ENCODE data around the gene RPL10L. TPM values are rescaled to one million over a fixed set of nuclear protein-coding genes. Genes with fewer than 3 reads are reported as not detected.

RPL10L gene
- polyA plus RNA-seq (2013) = not detected

DNA sequence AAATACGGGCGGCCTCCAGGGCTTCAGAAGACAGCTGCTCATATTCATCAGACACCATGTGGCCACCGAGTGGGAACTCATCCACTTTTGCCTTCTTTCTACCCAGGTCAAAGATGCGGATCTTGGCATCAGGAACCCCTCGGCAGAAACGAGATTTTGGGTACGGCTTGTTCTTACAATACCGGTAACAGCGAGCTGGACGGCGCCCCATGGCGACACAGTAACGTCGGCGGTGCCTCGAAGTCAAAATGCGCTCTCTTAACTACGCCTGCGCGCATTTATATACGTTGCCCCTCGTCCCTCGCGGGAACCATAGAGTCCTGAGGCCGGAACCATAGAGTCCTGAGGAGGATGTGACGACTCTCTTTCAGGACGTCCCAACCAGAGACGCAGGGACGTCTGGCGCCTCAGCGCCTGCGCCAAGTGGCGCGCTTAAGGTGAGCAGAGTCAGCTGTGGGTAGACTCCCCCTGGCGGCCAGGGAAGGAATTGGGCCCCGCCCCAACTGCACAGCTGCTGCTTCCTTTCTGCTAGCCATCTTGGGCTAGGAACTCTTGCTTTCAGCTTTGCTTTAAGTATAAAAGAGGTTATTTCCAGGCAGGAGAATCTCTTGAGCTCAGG, at the start of gene RPL10L:
TSS of gene RPL10L (minus strand) at position 256 of the 619 bp plus-strand sequence. CDS start at position 211, 45 bp downstream.
- POLR2A ChIA-PET = no interaction called here
- 97% methylated on average over 34 of the region's 36 CpGs for WGBS (ENCODE audit: insufficient coverage)
- CTCF ChIA-PET = no interaction called here
- Histone ChIP-seq H3K4me1 (ENCODE audit: control extremely low read depth in 1 of 4, control insufficient read depth in 4 of 4, insufficient read depth in 4 of 4, low read length in 3 of 4) (no peaks in the 10 kb centered on the region), H3K36me3 (ENCODE audit: control insufficient read depth in 4 of 4, insufficient read depth in 4 of 4, low read length in 3 of 4) (no peaks in the 10 kb centered on the region), H3K27me3 (replicated peaks in 2 of 5; ENCODE audit: control insufficient read depth in 4 of 5, insufficient read depth in 5 of 5, low read length in 4 of 5) (no peaks in the 10 kb centered on the region), H3K4me3 (ENCODE audit: control insufficient read depth in 1 of 7, extremely low read depth in 1 of 7, insufficient read depth in 4 of 7, low read depth in 2 of 7, low read length in 6 of 7) (no peak within 1 kb of the TSS), H3K27ac (ENCODE audit: insufficient read depth in 1 of 2, low read depth in 1 of 2, low read length in 2 of 2, poor library complexity in 1 of 2, severe bottlenecking in 2 of 2) (no peak within 1 kb of the TSS), H3K9me3 (ENCODE audit: control extremely low read depth in 1 of 5, control insufficient read depth in 4 of 5, insufficient read depth in 2 of 5, low read depth in 1 of 5, low read length in 4 of 5) (no peaks in the 10 kb centered on the region)
- no peak for DNase-seq

DNA sequence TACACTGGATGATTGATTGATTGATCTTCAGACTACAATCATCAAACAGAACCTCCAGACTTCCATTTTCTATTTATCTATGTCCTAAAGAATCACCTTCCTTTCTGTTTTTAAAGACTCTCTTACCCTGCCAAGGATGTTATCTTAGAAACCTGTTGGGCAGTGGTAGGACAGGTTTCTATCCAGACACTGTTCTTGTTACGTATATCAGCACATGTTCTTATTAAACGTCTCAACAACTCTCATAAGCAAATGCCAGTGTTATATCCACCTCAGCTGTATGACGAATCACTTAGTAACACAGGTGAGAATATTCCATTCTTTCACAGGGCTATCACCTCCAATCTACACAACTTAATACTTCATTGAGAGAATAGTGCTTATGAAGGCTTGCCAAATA, 40.2 kb upstream of the RPL10L start:
- ChIA-PET POLR2A (no interaction called here), CTCF (no interaction called here)
- Histone ChIP-seq H3K4me1 (ENCODE audit: control extremely low read depth in 1 of 4, control insufficient read depth in 4 of 4, insufficient read depth in 4 of 4, low read length in 3 of 4) (no peaks in the 10 kb centered on the region), H3K9me3 (ENCODE audit: control extremely low read depth in 1 of 5, control insufficient read depth in 4 of 5, insufficient read depth in 2 of 5, low read depth in 1 of 5, low read length in 4 of 5) (no peaks in the 10 kb centered on the region), H3K4me3 (ENCODE audit: control insufficient read depth in 1 of 7, extremely low read depth in 1 of 7, insufficient read depth in 4 of 7, low read depth in 2 of 7, low read length in 6 of 7) (no peak overlapping the region), H3K36me3 (ENCODE audit: control insufficient read depth in 4 of 4, insufficient read depth in 4 of 4, low read length in 3 of 4) (no peaks in the 10 kb centered on the region), H3K27ac (ENCODE audit: insufficient read depth in 1 of 2, low read depth in 1 of 2, low read length in 2 of 2, poor library complexity in 1 of 2, severe bottlenecking in 2 of 2) (no peak overlapping the region), H3K27me3 (replicated peaks in 2 of 5; ENCODE audit: control insufficient read depth in 4 of 5, insufficient read depth in 5 of 5, low read length in 4 of 5) (no peaks in the 10 kb centered on the region)
- no CpG with 5 or more reads among the region's 3 CpGs for WGBS (ENCODE audit: insufficient coverage)
- DNase-seq = no peak

DNA sequence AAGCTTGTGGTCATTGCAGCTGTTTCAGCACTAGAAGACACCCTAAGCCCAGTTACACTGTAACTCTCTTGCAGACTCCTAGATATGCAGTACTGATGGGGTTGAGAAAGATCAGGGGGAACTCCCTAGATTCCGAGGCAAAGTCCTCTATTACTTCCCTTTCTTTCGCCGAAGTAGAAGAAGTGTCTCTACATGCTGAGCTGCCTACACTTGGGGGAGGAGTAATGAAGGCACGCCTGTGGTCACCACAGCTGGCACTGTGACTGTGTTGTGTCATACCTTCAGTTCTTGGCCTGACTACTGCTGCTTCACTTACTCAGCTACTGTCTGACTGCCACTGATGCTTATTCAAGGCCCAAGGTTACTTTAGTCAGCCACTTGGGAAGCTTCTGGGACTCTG, 35.1 kb upstream of the RPL10L start:
- POLR2A ChIA-PET = no interaction called here
- H3K4me3 ChIP-seq (ENCODE audit: control insufficient read depth in 1 of 7, extremely low read depth in 1 of 7, insufficient read depth in 4 of 7, low read depth in 2 of 7, low read length in 6 of 7) = no peak overlapping the region
- H3K27me3 ChIP-seq (replicated peaks in 2 of 5; ENCODE audit: control insufficient read depth in 4 of 5, insufficient read depth in 5 of 5, low read length in 4 of 5) = no peaks in the 10 kb centered on the region
- CTCF ChIA-PET = interaction anchor here (0.5 kb wide), 1 partner anchor 52 kb away, joined by 3 read pairs; no protein-coding TSS in a partner anchor
- H3K27ac ChIP-seq (ENCODE audit: insufficient read depth in 1 of 2, low read depth in 1 of 2, low read length in 2 of 2, poor library complexity in 1 of 2, severe bottlenecking in 2 of 2) = no peak overlapping the region
- peaks cover 0 to 3% (median 0%) of the 10 kb centered on the region in 5 experiments for H3K9me3 ChIP-seq (ENCODE audit: control extremely low read depth in 1 of 5, control insufficient read depth in 4 of 5, insufficient read depth in 2 of 5, low read depth in 1 of 5, low read length in 4 of 5)
- no peaks in the 10 kb centered on the region for H3K36me3 ChIP-seq (ENCODE audit: control insufficient read depth in 4 of 4, insufficient read depth in 4 of 4, low read length in 3 of 4)
- no peak for DNase-seq
- no CpG with 5 or more reads among the region's 4 CpGs for WGBS (ENCODE audit: insufficient coverage)
- H3K4me1 ChIP-seq (ENCODE audit: control extremely low read depth in 1 of 4, control insufficient read depth in 4 of 4, insufficient read depth in 4 of 4, low read length in 3 of 4) = no peaks in the 10 kb centered on the region

DNA sequence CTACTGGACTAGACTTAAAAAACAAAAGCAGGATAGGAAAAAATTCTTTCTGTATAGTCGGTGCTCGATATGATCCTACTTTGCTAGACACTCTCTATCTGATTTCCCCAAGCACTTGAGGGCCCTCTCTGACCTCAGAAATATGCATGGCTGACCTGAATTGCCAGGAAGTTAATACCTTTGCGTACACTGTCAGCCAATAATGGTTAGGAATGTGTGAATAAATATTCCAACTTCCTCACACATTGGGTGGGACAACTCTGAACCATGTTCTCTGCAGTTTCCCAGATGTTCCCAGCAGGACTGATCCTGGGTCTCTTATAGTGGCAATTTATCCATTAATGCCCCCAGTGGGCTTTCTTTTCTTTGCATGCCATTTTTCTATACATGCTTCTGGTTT, 20.5 kb upstream of the RPL10L start:
- 100% methylated on average over 2 of the region's 3 CpGs for WGBS (ENCODE audit: insufficient coverage)
- H3K36me3 ChIP-seq (ENCODE audit: control insufficient read depth in 4 of 4, insufficient read depth in 4 of 4, low read length in 3 of 4) = no peaks in the 10 kb centered on the region
- H3K27me3 ChIP-seq (replicated peaks in 2 of 5; ENCODE audit: control insufficient read depth in 4 of 5, insufficient read depth in 5 of 5, low read length in 4 of 5) = no peaks in the 10 kb centered on the region
- CTCF ChIA-PET = no interaction called here
- H3K4me1 ChIP-seq (ENCODE audit: control extremely low read depth in 1 of 4, control insufficient read depth in 4 of 4, insufficient read depth in 4 of 4, low read length in 3 of 4) = no peaks in the 10 kb centered on the region
- POLR2A ChIA-PET = no interaction called here
- H3K27ac ChIP-seq (ENCODE audit: insufficient read depth in 1 of 2, low read depth in 1 of 2, low read length in 2 of 2, poor library complexity in 1 of 2, severe bottlenecking in 2 of 2) = no peak overlapping the region
- no peak for DNase-seq
- no peak overlapping the region for H3K4me3 ChIP-seq (ENCODE audit: control insufficient read depth in 1 of 7, extremely low read depth in 1 of 7, insufficient read depth in 4 of 7, low read depth in 2 of 7, low read length in 6 of 7)
- no peaks in the 10 kb centered on the region for H3K9me3 ChIP-seq (ENCODE audit: control extremely low read depth in 1 of 5, control insufficient read depth in 4 of 5, insufficient read depth in 2 of 5, low read depth in 1 of 5, low read length in 4 of 5)

DNA sequence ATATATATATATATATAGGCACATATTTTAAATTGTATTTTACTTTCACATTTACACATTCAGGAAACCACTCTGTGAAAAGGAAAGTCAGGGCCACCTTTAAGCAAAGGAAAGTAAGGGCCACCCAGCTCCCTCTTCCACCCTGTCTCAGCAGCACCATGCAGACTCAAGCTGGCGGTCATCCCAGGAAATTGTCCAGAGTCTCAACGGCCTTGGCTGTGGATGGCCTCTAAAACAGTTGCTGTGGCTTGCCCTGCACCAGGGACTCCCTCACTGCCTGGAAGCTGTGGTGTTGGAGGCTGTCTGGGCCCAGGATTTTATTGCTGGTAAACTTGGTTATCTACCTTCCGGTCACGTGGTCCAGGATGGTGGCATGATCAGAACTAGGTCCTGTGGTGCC, 11.8 kb upstream of the RPL10L start:
- CTCF ChIA-PET = no interaction called here
- 45% methylated on average over 2 of the region's 4 CpGs for WGBS (ENCODE audit: insufficient coverage)

DNA sequence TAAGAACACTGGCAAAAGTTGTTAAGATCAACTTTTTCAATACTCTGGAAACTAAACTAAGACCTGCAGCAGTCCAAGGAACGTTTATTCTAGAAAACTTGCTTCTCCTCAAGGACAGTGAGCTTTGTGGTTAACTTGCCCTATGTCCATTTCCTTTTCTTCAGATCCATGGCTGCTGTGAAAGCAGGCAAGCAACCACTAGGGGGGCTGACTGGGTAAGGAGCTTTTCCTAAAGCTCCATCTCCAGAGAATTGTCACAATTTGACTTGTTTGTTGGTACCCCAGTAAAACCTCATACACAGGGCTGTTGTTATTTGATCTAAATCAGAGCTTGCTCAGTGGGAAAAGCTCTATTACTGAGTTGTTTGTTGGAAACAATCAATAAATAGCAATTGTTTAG, 10.1 kb upstream of the RPL10L start:
- Histone ChIP-seq H3K9me3 (ENCODE audit: control extremely low read depth in 1 of 5, control insufficient read depth in 4 of 5, insufficient read depth in 2 of 5, low read depth in 1 of 5, low read length in 4 of 5) (peaks cover 0 to 4% (median 0%) of the 10 kb centered on the region in 5 experiments), H3K27ac (ENCODE audit: insufficient read depth in 1 of 2, low read depth in 1 of 2, low read length in 2 of 2, poor library complexity in 1 of 2, severe bottlenecking in 2 of 2) (no peak overlapping the region), H3K4me3 (ENCODE audit: control insufficient read depth in 1 of 7, extremely low read depth in 1 of 7, insufficient read depth in 4 of 7, low read depth in 2 of 7, low read length in 6 of 7) (no peak overlapping the region), H3K27me3 (replicated peaks in 2 of 5; ENCODE audit: control insufficient read depth in 4 of 5, insufficient read depth in 5 of 5, low read length in 4 of 5) (no peaks in the 10 kb centered on the region), H3K36me3 (ENCODE audit: control insufficient read depth in 4 of 4, insufficient read depth in 4 of 4, low read length in 3 of 4) (no peaks in the 10 kb centered on the region), H3K4me1 (ENCODE audit: control extremely low read depth in 1 of 4, control insufficient read depth in 4 of 4, insufficient read depth in 4 of 4, low read length in 3 of 4) (no peaks in the 10 kb centered on the region)
- CTCF ChIA-PET = no interaction called here
- 67% methylated on average over 1 of the region's 1 CpG for WGBS (ENCODE audit: insufficient coverage)
- no peak for DNase-seq
- POLR2A ChIA-PET = no interaction called here

More for the DNA sequence above, 11.8 kb upstream of the RPL10L start:
- H3K4me1 ChIP-seq (ENCODE audit: control extremely low read depth in 1 of 4, control insufficient read depth in 4 of 4, insufficient read depth in 4 of 4, low read length in 3 of 4) = no peaks in the 10 kb centered on the region
- H3K4me3 ChIP-seq (ENCODE audit: control insufficient read depth in 1 of 7, extremely low read depth in 1 of 7, insufficient read depth in 4 of 7, low read depth in 2 of 7, low read length in 6 of 7) = no peak overlapping the region
- H3K36me3 ChIP-seq (ENCODE audit: control insufficient read depth in 4 of 4, insufficient read depth in 4 of 4, low read length in 3 of 4) = no peaks in the 10 kb centered on the region
- H3K9me3 ChIP-seq (ENCODE audit: control extremely low read depth in 1 of 5, control insufficient read depth in 4 of 5, insufficient read depth in 2 of 5, low read depth in 1 of 5, low read length in 4 of 5) = peaks cover 0 to 4% (median 0%) of the 10 kb centered on the region in 5 experiments
- no peaks in the 10 kb centered on the region for H3K27me3 ChIP-seq (replicated peaks in 2 of 5; ENCODE audit: control insufficient read depth in 4 of 5, insufficient read depth in 5 of 5, low read length in 4 of 5)
- H3K27ac ChIP-seq (ENCODE audit: insufficient read depth in 1 of 2, low read depth in 1 of 2, low read length in 2 of 2, poor library complexity in 1 of 2, severe bottlenecking in 2 of 2) = no peak overlapping the region
- POLR2A ChIA-PET = no interaction called here
- DNase-seq = no peak

DNA sequence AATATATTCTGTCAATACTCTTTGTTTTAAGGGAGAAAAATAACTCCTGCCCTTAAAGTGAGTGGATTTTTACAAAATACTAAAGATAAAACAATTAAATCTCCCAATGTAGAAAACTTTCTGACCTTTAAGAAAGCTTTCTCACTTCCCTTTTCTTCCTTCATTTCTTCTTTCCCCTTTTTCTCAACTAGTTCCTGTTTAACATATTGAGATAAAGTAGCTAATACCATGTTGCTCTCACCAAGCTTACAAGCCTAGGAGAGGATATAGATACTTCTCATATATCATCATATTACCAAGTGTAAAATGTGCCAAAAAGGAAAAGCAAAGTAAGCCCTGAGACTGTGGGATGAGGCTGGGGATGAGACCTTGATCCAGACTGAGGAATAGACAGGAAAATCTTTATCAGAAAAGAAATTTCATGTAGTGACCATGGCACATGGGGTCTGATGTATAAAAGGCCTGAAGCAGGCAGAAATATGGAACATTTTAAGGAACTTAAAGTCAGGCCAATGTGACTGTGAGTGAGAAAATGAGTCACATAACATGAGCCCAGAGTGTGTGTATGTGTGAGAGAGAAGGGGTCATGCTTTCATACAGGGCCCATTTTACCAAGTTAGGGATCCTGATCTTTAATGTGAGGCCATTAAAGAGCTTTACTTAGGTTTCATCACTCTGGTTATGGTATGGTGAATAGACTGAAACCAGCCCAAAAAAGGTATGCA, 1.6 kb upstream of the RPL10L start:
- Histone ChIP-seq H3K27me3 (replicated peaks in 2 of 5; ENCODE audit: control insufficient read depth in 4 of 5, insufficient read depth in 5 of 5, low read length in 4 of 5) (no peaks in the 10 kb centered on the region), H3K4me3 (ENCODE audit: control insufficient read depth in 1 of 7, extremely low read depth in 1 of 7, insufficient read depth in 4 of 7, low read depth in 2 of 7, low read length in 6 of 7) (no peak overlapping the region), H3K27ac (ENCODE audit: insufficient read depth in 1 of 2, low read depth in 1 of 2, low read length in 2 of 2, poor library complexity in 1 of 2, severe bottlenecking in 2 of 2) (no peak overlapping the region), H3K36me3 (ENCODE audit: control insufficient read depth in 4 of 4, insufficient read depth in 4 of 4, low read length in 3 of 4) (no peaks in the 10 kb centered on the region), H3K4me1 (ENCODE audit: control extremely low read depth in 1 of 4, control insufficient read depth in 4 of 4, insufficient read depth in 4 of 4, low read length in 3 of 4) (no peaks in the 10 kb centered on the region), H3K9me3 (ENCODE audit: control extremely low read depth in 1 of 5, control insufficient read depth in 4 of 5, insufficient read depth in 2 of 5, low read depth in 1 of 5, low read length in 4 of 5) (no peaks in the 10 kb centered on the region)
- ChIA-PET CTCF (no interaction called here), POLR2A (no interaction called here)
- no peak for DNase-seq

All from common myeloid progenitor, CD34-positive (primary cell).